ENCODE measurements around the gene SCGB1D1.

DNA sequence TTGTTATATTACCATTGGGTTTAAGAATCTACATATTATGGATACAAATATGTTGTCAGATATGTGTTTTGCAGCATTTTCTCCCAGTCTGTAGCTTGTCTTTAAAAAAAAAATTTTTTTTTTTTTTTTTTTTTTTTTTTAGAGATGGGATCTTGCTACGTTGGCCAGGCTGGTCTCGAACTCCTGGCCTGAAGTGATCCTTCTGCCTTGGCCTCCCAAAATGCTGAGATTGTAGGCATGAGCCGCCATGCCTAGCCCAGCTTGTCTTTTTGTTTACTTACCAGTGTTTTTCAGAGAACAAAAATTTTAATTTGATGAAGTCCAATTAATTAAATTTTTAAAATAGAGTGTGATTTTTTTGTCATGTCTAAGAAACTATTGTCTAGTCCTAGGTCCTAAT, 36.4 kb upstream of the SCGB1D1 start:
- TF ChIP-seq POLR2A (IDR thresholded peaks at IDR 0.05): no peak
- TF ChIP-seq, protein P1, sequence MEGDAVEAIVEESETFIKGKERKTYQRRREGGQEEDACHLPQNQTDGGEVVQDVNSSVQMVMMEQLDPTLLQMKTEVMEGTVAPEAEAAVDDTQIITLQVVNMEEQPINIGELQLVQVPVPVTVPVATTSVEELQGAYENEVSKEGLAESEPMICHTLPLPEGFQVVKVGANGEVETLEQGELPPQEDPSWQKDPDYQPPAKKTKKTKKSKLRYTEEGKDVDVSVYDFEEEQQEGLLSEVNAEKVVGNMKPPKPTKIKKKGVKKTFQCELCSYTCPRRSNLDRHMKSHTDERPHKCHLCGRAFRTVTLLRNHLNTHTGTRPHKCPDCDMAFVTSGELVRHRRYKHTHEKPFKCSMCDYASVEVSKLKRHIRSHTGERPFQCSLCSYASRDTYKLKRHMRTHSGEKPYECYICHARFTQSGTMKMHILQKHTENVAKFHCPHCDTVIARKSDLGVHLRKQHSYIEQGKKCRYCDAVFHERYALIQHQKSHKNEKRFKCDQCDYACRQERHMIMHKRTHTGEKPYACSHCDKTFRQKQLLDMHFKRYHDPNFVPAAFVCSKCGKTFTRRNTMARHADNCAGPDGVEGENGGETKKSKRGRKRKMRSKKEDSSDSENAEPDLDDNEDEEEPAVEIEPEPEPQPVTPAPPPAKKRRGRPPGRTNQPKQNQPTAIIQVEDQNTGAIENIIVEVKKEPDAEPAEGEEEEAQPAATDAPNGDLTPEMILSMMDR (IDR thresholded peaks at IDR 0.05): no peak

Data from adrenal gland (tissue), 5 donors.